SH-SY5Y (cell line): Measurements from ENCODE around the gene FTSJ1.

Experiments used
- GATA2 ChIP-seq: IDR thresholded peaks from 2 replicates; pipeline ENCODE4 v1.6.1; 2011; ENCODE audit warnings: mild to moderate bottlenecking, low read depth, low read length
- GATA3 ChIP-seq: IDR thresholded peaks from 2 replicates; pipeline ENCODE4 v1.6.1; 2011; ENCODE audit warnings: low read depth, mild to moderate bottlenecking, low read length, moderate library complexity

DNA sequence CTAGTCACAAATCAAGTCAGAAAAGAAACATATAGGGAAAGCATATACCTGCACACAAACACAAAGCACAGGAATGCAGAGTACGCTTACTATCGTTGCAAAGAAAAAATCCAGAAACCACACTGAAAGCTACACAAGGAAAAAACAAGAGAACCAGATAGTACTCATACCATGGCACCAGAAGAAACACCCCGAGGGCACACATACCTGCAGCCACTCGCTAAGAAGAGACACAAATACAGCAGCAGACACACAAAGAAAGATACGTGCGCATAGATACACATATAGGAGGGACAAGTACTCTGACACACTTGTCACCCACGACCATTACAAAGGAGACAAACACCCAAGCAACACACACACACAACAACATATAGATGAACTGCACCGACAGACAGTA, 4.5 kb upstream of the FTSJ1 start:
- TF ChIP-seq GATA3, result no peak
- TF ChIP-seq GATA2, result no peak
